HUDEP-2 (cell line): ENCODE measurements around the gene ABCB1.
"Not testable (repeated sequence)": the region's sequence is repeated elsewhere in the genome, so short reads cannot be mapped to it uniquely, and the experiment has no call there.

ENCODE experiments used
- DNase-seq, 76 experiments: peaks; one replicate each; lab custom pipeline; 2025; ENCODE audit not compliant: unreplicated experiment in 76 of 76; lab: John Stamatoyannopoulos, UW

ABCB1 gene

GRCh38 chr7:87580636-87581035 is 20.0 kb downstream of the ABCB1 start:
- no peak for DNase-seq

- no peak for DNase-seq
Observed at GRCh38 chr7:87575521-87575920, 25.2 kb downstream of the ABCB1 start.

- no peak for DNase-seq
Observed at GRCh38 chr7:87574630-87575029, 26.1 kb downstream of the ABCB1 start.

- DNase-seq: not testable (repeated sequence)
Observed at GRCh38 chr7:87572513-87572912, 28.2 kb downstream of the ABCB1 start.

DNA sequence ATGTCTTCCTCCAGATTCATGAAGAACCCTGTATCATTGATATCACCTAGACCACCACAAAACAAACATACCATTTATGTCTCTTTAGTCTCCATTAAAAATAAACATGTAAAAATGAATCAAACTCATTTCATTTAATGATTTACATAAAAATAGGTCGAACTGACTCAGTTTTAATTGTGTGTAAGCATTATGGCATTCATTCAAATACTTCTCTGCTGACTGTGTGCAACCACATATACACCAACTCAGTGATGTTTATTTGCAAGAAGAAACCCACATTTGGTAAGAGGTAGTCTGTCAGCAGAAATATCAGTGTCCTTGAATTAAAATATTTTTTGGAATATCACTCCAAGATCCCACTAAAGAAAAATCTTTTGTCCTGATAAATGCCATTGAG is 30.5 kb downstream of the ABCB1 start:
- DNase-seq: no peak

DNA sequence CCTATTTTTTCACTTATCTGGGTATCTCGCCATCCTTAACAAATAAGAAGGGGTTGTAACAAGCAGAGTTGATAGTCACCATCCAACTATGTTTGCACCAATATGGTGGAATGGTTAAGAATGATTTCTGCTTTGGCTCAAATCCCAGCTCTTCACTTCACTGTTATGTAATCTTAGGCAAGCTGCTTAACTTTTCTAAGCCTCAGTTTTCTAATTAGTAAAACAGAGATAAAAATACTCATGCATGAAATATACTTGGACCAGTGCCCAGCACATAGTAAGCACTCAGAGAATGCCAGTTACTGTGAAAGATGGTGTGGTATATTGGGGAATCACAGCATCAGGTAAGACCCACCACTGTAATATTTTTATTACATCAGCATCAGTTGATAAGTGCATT is 33.6 kb downstream of the ABCB1 start:
- no peak for DNase-seq

DNA sequence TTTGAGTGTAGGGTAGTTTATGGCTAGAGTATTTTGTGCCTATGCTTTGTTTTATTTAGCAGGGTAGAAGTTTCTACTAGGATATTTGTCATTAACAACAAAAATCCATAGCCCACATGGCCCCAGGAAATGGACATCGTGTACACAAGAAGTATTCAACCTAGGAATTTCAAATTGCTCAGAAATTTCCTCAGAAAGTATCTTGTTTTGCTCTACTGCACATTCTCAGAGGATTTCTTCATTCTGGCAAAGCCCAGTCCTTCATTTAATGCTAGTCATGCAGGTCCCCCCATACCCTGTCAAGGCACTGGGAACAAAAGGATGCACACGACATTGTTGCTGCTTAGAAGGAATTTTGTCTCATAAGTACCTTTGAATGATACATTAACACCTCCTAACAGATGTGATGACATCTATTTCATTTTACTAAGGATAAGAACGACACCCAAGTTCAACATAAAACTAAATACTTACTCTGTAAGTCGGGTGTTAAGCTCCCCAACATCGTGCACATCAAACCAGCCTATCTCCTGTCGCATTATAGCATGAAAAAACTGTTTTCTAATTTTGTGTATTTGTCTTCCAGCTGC is 34.3 kb downstream of the ABCB1 start:
- no peak for DNase-seq

- no peak for DNase-seq
Observed at GRCh38 chr7:87565877-87566276, 34.8 kb downstream of the ABCB1 start.

- DNase-seq: peak in 19 of 76 experiments; percentile 0 to 42 (median 3)
Observed at GRCh38 chr7:87564296-87564963, 36.3 kb downstream of the ABCB1 start.

DNA sequence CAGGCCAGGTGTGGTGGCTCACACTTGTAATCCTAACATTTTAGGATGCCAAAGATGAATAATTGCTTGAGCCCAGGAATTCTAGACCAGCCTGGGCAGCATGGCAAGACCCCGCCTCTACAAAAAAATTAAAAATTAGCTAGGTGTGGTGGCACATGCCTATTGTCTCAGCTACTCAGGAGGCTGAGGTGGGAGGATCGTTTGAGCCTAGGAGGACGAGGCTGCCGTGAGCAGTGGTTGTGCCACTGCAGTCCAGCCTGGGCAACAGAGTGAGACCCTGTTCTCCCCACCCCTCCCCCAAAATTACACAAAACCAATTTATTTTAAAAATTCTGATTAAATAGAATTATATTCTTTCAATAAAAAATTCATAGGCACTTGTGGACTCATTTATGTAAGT is 39.0 kb downstream of the ABCB1 start:
- DNase-seq: no peak

DNA sequence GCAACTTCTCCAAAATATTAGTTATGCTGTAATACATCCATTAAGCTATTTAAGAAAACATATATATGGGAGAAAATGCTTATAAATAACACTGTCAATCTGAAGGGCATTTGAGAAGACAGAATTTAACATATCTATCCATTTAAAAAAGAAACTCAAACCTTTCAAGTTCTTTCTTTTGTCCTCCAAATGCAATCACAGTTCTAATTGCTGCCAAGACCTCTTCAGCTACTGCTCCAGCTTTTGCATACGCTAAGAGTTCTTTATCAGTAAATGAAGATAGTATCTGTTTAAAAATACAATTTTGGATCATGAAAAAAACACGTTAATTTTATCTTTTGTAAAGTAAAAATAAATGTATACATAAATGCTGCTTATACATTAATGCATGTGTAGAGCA is 39.6 kb downstream of the ABCB1 start:
- DNase-seq: no peak

DNA sequence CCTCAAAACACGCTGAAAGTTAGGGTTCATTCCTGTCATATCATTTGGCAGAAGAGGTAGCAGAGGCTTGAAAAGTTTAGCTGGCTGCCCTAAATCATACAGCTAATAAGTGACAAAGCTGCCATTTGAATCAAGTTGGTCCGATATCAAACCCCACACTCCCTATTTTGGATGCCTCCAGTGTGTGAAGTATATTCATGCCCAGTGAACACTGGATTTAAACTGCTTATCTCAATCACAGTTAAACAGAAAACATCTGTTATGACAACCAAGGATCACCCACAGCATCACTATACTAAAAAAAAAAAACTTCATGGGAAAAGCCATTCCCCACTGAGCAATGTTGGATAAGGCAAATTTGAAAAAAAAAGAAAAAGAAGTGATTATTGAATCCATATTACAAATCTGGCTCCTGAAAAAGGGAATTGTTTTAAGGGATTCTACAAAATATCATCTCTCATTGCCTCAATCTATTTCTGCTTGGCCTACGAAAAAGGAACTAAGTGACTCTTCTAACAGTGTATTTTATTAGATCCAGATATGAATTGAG is 48.3 kb downstream of the ABCB1 start:
- no peak for DNase-seq

DNA sequence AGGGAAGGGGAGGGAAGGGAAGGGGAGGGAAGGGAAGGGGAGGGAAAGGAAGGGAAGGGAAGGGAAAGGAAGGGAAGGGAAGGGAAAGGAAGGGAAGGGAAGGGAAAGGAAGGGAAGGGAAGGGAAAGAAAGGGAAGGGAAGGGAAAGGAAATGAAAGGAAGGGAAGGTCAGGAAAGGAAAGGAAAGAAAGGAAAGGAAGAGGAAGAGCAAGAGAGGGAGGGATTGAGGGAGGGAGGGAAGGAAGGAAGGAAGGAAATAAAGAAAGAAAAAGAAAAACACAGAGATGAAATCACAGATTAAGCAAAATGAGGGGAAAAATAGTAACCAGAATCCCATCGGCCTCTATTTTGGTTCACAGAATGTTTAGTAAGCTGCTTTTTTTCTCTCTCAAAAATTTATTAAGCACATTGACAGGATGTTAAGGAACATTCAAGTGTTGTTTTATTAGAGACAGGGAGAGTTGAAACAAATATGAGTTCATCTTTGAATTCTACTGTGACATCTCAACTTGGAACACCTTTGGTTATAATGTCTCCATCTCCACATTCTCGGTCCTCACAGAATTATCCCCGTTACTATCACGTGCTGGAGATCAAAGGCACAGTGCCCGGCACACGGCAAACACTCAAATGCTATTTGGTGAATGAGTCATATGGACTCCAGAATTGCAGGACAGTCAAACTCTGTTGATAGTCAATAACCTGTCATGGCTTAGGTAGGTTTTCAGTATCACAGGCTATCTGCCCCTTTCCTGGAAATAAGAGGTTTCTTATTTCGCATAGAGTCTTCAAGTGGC is 52.4 kb downstream of the ABCB1 start:
- no peak for DNase-seq

- DNase-seq: no peak
Observed at GRCh38 chr7:87545760-87546159, 54.9 kb downstream of the ABCB1 start.

DNA sequence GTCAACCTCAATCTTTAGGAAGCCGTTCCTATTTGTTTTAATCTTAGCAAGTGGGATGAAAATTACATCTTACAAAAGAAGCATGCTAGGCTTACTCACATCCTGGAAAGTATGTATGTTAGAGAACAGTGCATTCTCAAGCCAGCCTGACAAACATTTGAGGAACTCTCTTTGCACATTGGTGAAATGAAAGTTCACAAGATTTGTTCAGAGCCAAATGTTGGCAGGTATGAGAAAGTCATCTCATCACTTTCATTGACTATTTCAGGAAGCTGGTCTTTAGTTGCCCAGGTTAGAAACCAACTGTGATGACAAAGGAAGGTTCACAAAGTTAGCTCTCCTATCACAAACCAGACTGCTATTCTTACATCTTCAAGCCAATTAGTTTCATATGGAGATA is 57.1 kb downstream of the ABCB1 start:
- no peak for DNase-seq

GRCh38 chr7:87541648-87542047 is 59.0 kb downstream of the ABCB1 start:
- DNase-seq: no peak

GRCh38 chr7:87538052-87538451 is 62.6 kb downstream of the ABCB1 start:
- DNase-seq: no peak

DNA sequence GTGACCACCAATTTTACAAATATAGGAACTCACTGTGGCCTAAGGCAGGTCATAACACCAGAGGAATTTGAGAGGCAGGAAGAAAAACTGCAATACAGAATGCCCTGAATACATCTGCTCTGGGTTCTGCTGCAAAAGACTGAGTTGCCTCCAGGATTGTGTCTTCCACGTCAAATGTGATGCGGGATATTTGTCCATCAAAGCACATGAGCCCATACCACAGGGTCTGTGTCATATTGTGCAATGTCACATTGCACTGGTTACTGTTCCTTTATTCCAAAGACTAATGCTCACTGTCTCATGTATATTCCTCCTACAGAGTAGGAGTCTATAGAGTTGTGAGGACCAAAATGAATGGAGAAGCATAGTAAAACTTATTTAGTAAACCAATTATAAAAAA is 66.6 kb downstream of the ABCB1 start:
- no peak for DNase-seq

DNA sequence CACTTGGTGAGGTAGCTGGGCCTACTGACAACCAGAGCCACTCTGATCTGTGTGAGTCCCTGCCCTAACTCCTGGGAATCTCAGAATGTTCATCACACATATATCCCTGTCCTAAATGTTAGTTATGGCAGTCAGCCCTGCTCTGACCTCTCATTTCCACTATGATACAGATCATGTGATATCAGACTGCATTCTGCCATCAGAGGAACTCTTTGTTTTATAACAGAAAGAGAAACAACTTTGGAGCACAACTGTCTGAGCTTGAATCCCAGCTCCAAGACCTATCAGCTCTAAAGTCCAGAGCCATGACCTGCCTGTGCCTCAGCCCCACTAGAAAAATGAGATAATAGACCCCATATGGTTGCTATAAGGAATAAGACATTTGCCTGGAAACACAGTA is 70.6 kb downstream of the ABCB1 start:
- DNase-seq: no peak

GRCh38 chr7:87528730-87529129 is 72.0 kb downstream of the ABCB1 start:
- DNase-seq: no peak

DNA sequence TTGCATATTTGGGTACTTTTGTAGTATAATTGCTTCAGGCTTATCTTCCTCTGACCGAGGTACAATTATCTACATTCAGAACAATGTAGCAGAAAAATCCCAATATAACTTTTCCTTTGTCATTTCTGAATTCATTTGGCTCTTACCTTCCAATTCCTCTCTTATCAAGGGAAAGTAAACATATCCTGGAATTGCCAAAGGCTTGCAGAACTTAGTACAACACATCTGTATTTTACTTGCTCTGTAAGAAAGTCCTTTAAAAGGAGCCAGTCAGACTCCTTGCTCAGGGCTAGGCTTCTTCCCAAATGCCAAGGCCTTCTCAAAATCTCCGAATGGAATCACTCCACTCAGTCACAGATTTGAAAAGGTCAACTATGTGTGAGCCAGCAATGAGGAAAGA is 81.9 kb downstream of the ABCB1 start:
- no peak for DNase-seq

GRCh38 chr7:87517891-87518290 is 82.8 kb downstream of the ABCB1 start:
- DNase-seq: no peak
